Stimulated activated naive CD8-positive, alpha-beta T cell treated with anti-CD3 and anti-CD28 coated beads, Interleukin-15, Interleukin-2, amounts not matched to agents 100 ng/mL and 50 ng/mL, for 24 hours (primary cell): Measurements from ENCODE around the gene NOS1AP.
"Not testable (repeated sequence)": the region's sequence is repeated elsewhere in the genome, so short reads cannot be mapped to it uniquely, and the experiment has no call there.

Experiments used
- H3K27ac Mint-ChIP-seq: one replicate; pipeline ENCODE4 v1.8.0; 2021; ENCODE audit warnings: mild to moderate bottlenecking, mixed read lengths
- H3K27me3 Mint-ChIP-seq: one replicate; pipeline ENCODE4 v1.8.0; 2021; ENCODE audit warnings: mixed read lengths
- H3K36me3 Mint-ChIP-seq: one replicate; pipeline ENCODE4 v1.8.0; 2021; ENCODE audit warnings: low read depth, mixed read lengths
- H3K4me1 Mint-ChIP-seq: one replicate; pipeline ENCODE4 v1.8.0; 2021; ENCODE audit warnings: low read depth, mixed read lengths
- H3K4me3 Mint-ChIP-seq: one replicate; pipeline ENCODE4 v1.8.0; 2021; ENCODE audit warnings: mild to moderate bottlenecking, mixed read lengths
- H3K9me3 Mint-ChIP-seq: one replicate; pipeline ENCODE4 v1.8.0; 2021; ENCODE audit warnings: mixed read lengths

Gene NOS1AP

DNA sequence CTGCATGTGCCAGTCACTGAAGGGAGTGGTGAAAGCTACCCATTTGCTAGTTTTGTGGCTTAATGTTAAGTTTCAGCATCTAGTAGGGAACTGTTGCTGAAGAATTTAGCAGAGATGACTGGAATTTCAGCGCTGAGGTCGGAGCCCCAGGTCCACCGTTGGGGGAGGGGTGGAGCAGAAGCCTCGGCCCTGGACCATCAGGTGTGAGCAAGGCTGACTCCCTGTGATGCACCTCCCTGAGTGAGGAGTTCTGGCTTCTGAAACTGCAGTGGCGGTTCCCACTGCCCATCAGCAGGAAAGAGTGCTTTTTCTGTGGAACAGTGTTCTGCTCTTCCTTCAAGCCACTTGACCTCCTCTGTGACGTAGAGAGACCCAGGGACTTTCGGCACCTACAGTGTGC, 1.3 kb downstream of the NOS1AP start:
- H3K27ac Mint-ChIP-seq: no peak overlapping the region
- H3K9me3 Mint-ChIP-seq: no peaks in the 10 kb centered on the region
- H3K4me3 Mint-ChIP-seq: no peak overlapping the region
- peaks cover 70% of the 10 kb centered on the region for H3K27me3 Mint-ChIP-seq
- H3K4me1 Mint-ChIP-seq: peaks cover 4% of the 10 kb centered on the region
- no peaks in the 10 kb centered on the region for H3K36me3 Mint-ChIP-seq

DNA sequence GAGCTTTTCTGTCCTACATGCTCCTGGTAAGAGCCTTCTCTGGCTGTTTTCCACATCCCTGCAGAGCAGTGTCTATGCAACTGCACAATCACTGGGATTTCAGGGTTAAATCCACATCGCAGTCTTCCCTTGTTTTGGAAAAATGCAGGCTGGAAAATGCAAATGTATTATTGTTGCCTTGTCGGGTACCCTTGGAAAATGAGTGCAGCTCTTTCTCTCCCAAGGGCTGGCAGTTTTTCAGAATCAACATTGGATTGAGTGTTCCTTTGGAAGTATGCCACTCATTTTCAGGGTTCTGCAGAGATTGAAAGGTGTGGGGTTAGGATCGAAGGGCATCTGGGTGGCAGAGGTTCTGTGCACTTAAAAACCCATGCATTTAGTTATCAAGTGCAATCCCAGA, 3.2 kb downstream of the NOS1AP start:
- Mint-ChIP-seq H3K4me1 (peaks cover 4% of the 10 kb centered on the region), H3K9me3 (no peaks in the 10 kb centered on the region), H3K36me3 (no peaks in the 10 kb centered on the region), H3K4me3 (no peak overlapping the region), H3K27me3 (peaks cover 73% of the 10 kb centered on the region), H3K27ac (no peak overlapping the region)

DNA sequence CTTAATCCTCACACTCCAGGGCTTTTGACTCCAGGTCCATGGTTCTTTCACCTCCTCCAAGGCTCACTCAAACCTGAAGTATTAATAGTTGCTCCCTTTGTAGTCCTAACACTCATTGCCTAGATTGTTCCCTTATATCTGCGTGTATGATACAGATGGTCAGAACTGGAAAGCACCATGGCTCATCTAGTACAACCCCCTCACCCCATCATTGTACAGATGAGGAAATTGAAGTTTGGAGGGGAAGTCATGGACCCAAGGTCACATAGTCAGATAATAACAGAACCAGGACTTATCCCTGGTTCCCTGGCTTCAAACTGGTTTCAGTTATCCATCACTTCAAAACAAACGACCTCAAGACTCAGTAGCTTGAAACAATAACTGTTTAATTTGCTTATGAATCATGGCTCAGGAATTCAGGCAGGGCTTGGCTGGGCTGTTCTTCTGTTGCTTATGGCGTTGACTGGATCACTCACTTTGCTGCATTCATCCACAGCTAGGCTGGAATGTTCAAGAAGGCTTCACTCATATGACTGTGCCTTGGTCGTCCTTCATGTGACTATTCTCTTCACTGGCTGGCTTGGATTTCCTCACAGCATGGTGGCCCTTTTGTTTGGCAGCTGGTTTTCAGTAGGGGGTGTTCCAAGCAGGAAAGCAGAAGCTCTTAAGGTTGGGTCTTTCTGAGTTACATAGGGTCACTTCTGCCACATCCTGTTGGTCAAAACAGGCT, 5.0 kb downstream of the NOS1AP start:
- Mint-ChIP-seq H3K36me3 (no peaks in the 10 kb centered on the region), H3K9me3 (no peaks in the 10 kb centered on the region), H3K4me3 (no peak overlapping the region), H3K27ac (no peak overlapping the region), H3K4me1 (peaks cover 4% of the 10 kb centered on the region), H3K27me3 (peaks cover 70% of the 10 kb centered on the region)

DNA sequence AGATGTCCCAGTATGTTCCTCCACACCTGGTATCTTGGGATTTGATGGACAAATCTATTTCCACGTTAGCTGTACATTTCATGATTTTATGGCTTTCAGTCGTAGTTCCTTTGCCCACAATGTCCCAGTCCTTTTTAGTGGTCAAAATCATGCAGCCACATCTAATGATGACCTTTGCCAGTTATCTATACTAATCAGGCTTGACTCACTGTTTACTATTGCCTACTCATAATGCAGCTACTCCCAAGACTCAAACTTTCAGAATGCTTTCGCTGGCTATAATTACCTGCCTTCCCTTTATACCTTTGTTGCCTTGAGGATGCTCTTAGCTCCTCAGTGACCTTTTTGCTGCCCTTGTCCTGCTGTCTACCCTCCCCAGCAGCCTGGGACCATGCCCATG, 6.4 kb downstream of the NOS1AP start:
- Mint-ChIP-seq H3K27ac (no peak overlapping the region), H3K4me3 (no peak overlapping the region), H3K4me1 (peaks cover 4% of the 10 kb centered on the region), H3K36me3 (no peaks in the 10 kb centered on the region), H3K27me3 (peaks cover 68% of the 10 kb centered on the region), H3K9me3 (no peaks in the 10 kb centered on the region)

- H3K4me1 Mint-ChIP-seq: no peaks in the 10 kb centered on the region
- no peak overlapping the region for H3K4me3 Mint-ChIP-seq
- peaks cover 53% of the 10 kb centered on the region for H3K27me3 Mint-ChIP-seq
- H3K9me3 Mint-ChIP-seq: no peaks in the 10 kb centered on the region
- no peak overlapping the region for H3K27ac Mint-ChIP-seq
- H3K36me3 Mint-ChIP-seq: no peaks in the 10 kb centered on the region
These were observed 8.3 kb downstream of the NOS1AP start for GRCh38 chr1:162077648-162078299.

DNA sequence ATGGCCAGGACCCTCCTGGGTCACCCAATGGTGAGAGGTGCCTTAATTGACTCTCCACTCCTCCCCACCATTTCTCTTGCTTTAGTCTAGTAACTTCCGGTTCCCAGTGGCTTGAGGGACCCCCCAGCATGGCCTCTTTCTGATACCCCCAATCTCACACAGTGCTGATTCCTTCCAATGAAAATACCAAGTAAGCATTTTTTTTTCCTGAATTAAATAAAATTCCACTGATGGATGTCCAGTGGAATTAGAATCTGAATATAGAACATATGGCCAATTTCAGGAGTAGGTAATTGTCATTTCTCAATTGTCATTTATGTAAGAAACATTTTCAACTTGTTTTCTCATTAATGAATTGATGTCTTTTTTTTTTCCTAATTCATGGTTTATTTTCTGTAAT, 9.5 kb downstream of the NOS1AP start:
- H3K36me3 Mint-ChIP-seq: no peaks in the 10 kb centered on the region
- H3K9me3 Mint-ChIP-seq: peaks cover 3% of the 10 kb centered on the region
- H3K27me3 Mint-ChIP-seq: peaks cover 48% of the 10 kb centered on the region
- no peaks in the 10 kb centered on the region for H3K4me1 Mint-ChIP-seq
- no peak overlapping the region for H3K27ac Mint-ChIP-seq
- H3K4me3 Mint-ChIP-seq: no peak overlapping the region

DNA sequence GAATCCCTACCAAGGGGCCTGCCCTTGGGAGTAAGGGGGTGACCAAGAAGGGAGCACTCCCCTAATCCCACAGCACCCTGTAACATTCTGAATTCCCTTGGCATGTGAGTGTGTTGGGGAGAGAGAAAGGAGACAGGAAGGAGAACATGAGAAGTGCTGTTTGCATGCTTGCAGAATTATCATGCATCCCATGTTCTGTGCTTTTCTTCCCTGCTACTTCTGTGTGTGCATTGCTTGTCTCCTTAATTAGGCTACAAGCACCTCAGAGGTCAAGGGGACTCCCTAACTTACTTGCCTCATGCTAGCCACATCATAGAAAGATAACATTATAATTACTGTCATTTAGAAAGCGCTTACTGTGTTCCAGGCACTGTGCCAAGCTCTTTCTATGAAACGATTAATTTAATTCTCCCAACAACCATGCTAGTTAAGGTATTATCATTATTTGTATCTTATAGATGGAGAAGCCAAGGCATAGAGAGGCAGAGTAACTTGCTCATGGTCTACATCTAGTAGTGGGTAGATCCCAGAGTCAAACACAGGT, 11.1 kb downstream of the NOS1AP start:
- H3K27ac Mint-ChIP-seq: no peak overlapping the region
- no peak overlapping the region for H3K4me3 Mint-ChIP-seq
- peaks cover 4% of the 10 kb centered on the region for H3K9me3 Mint-ChIP-seq
- H3K27me3 Mint-ChIP-seq: peaks cover 40% of the 10 kb centered on the region
- no peaks in the 10 kb centered on the region for H3K4me1 Mint-ChIP-seq
- no peaks in the 10 kb centered on the region for H3K36me3 Mint-ChIP-seq

DNA sequence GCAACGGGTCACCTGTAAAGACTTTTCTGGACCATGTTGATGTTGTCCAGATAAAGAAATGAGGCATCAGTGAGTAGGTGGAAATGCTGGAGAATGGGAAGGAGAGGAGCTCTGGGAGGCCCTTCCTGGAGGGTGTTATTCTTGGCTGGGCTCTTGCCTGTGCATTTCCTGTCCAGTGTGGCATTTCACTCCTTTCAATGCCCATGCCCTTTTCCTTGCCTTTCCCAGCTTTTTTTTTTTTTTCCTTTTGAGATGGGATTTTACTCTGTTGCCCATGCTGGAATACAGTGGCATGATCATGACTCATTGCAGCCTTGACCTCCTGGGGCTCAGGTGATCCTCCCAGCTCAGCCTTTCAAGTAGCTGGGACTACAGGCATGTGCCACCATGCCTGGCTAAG, 11.8 kb downstream of the NOS1AP start:
- H3K27me3 Mint-ChIP-seq: peaks cover 34% of the 10 kb centered on the region
- no peaks in the 10 kb centered on the region for H3K4me1 Mint-ChIP-seq
- H3K4me3 Mint-ChIP-seq: no peak overlapping the region
- H3K27ac Mint-ChIP-seq: no peak overlapping the region
- peaks cover 4% of the 10 kb centered on the region for H3K9me3 Mint-ChIP-seq
- H3K36me3 Mint-ChIP-seq: no peaks in the 10 kb centered on the region

DNA sequence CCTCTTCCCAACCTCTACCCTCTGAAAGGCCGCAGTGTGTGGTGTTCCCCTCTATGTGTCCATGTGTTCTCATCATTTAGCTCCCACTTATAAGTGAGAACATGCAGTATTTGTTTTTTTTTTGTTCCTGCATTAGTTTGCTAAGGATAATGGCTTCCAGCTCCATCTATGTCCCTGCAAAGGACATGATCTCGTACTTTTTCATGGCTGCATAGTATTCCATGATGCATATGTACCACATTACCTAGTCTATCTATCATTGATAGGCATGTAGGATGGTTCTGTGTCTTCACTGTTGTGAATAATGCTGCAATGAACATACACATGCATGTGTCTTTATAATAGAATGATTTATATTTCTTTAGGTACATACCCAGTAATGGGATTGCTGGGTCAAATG, 12.6 kb downstream of the NOS1AP start:
- not testable (repeated sequence) for H3K4me3 Mint-ChIP-seq, H3K36me3 Mint-ChIP-seq, H3K4me1 Mint-ChIP-seq, H3K9me3 Mint-ChIP-seq, H3K27ac Mint-ChIP-seq
- peaks cover 33% of the 10 kb centered on the region for H3K27me3 Mint-ChIP-seq

DNA sequence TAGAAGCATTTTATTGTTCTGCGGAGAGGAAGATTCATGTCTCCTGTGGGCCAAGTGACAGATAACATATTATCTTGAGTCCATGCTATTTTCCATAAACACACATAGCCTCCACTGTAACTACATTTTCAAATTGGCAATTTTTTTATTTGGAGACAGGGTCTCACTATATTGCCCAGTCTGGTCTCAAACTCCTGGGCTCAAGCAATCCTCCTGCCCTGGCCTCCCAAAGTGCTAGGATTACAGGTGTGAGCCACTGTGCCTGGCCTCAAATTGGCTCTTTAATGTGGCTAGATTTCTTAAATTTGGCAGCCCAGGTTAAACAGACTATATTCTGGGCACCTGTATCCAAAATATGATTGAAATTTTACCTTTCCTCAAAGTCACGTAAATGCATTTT, 13.8 kb downstream of the NOS1AP start:
- no peak overlapping the region for H3K4me3 Mint-ChIP-seq
- no peaks in the 10 kb centered on the region for H3K4me1 Mint-ChIP-seq

GRCh38 chr1:162085991-162086390, 16.5 kb downstream of the NOS1AP start:
- Mint-ChIP-seq H3K27ac (no peak overlapping the region), H3K36me3 (no peaks in the 10 kb centered on the region), H3K27me3 (peaks cover 16% of the 10 kb centered on the region)

More for the DNA sequence above, 13.8 kb downstream of the NOS1AP start:
- Mint-ChIP-seq H3K27me3 (peaks cover 21% of the 10 kb centered on the region), H3K27ac (no peak overlapping the region), H3K9me3 (peaks cover 4% of the 10 kb centered on the region), H3K36me3 (no peaks in the 10 kb centered on the region)

DNA sequence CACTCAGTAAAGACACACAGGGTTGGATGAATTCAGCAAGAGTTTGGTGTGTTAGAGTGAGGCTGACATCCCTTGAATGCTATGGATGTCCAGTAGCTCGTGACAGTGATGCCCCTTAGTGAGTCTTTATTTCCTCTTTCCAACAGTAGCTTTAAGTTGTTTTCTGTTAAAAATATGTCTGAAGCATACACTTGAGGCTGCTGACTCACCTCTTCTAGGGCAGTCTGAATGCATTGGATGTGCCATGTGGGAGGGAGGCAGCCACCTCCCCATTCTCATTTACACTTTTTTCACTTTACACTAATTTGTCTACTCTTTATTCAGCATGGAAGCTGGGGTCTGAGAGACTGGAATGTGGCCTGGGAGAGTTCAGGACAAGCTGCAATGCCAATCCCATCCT, 17.6 kb downstream of the NOS1AP start:
- Mint-ChIP-seq H3K4me1 (no peaks in the 10 kb centered on the region), H3K36me3 (no peaks in the 10 kb centered on the region), H3K27me3 (peaks cover 21% of the 10 kb centered on the region), H3K9me3 (peaks cover 4% of the 10 kb centered on the region), H3K27ac (no peak overlapping the region), H3K4me3 (no peak overlapping the region)

More at GRCh38 chr1:162085991-162086390, 16.5 kb downstream of the NOS1AP start:
- Mint-ChIP-seq H3K4me3 (no peak overlapping the region), H3K9me3 (peaks cover 4% of the 10 kb centered on the region), H3K4me1 (no peaks in the 10 kb centered on the region)

DNA sequence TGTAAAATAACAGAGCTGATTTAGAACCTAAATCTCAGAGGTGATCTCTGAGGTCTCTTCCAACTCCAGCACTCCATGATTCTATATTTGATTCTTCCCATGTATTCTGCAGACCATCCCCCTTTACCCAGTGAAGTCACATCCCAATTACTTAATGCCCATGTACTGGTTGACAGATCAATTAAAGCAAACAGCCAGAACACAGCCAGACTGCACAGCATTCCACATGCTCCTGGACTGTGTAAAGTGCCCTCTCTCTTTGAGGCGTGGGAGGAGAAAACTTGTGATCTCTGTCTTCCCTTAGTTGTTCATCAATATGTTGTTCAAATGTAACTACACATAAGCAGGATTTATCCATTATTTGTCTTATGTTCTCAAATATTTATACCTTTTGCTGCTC, 18.1 kb downstream of the NOS1AP start:
- no peaks in the 10 kb centered on the region for H3K36me3 Mint-ChIP-seq
- no peaks in the 10 kb centered on the region for H3K4me1 Mint-ChIP-seq

GRCh38 chr1:162088281-162088969, 18.9 kb downstream of the NOS1AP start:
- H3K27me3 Mint-ChIP-seq: peaks cover 20% of the 10 kb centered on the region
- H3K27ac Mint-ChIP-seq: no peak overlapping the region
- peaks cover 4% of the 10 kb centered on the region for H3K9me3 Mint-ChIP-seq
- no peak overlapping the region for H3K4me3 Mint-ChIP-seq
- no peaks in the 10 kb centered on the region for H3K4me1 Mint-ChIP-seq
- no peaks in the 10 kb centered on the region for H3K36me3 Mint-ChIP-seq

More for the DNA sequence above, 18.1 kb downstream of the NOS1AP start:
- Mint-ChIP-seq H3K4me3 (no peak overlapping the region), H3K27ac (no peak overlapping the region), H3K9me3 (peaks cover 4% of the 10 kb centered on the region), H3K27me3 (peaks cover 20% of the 10 kb centered on the region)

- Mint-ChIP-seq H3K9me3 (no peaks in the 10 kb centered on the region), H3K27me3 (peaks cover 16% of the 10 kb centered on the region), H3K4me1 (no peaks in the 10 kb centered on the region), H3K27ac (no peak overlapping the region), H3K4me3 (no peak overlapping the region), H3K36me3 (no peaks in the 10 kb centered on the region)
These were observed 20.3 kb downstream of the NOS1AP start for GRCh38 chr1:162089748-162090147.
